HG03060 (cell line): ENCODE measurements around the gene IL31.

ENCODE experiments used
- ATAC-seq: cut with Tn5 transposase; IDR thresholded peaks from one replicate; pipeline ENCODE4 v1.9.1; 2021; ENCODE audit warnings: low read depth, moderate number of reproducible peaks; ENCODE audit not compliant: unreplicated experiment

Gene IL31

DNA sequence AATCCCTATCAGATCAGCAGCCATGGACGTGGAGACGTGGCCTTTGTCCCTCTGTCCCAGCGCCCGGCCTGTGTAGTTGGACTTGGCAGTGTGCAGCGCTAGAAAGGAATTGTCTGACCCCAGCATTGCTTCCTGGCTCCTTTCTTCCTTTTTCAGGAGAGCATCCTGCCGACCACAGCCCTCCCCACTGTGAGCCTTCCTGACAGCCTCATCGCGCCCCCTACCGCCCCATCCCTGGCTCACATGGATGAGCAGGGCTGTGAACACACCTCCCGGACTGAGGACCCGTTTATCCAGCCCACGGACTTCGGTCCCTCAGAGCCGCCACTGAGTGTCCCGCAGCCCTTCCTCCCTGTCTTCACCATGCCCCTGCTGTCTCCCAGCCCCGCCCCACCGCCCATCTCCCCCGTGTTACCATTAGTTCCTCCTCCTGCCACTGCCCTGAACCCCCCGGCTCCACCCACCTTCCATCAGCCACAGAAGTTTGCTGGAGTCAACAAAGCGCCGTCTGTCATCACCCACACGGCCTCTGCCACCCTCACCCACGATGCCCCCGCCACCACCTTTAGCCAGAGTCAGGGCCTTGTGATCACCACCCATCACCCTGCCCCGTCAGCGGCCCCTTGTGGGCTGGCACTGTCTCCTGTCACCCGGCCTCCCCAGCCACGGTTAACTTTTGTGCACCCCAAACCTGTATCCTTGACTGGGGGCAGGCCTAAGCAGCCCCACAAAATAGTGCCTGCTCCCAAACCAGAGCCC, 40.6 kb downstream of the IL31 start:
- no peak for ATAC-seq

GRCh38 chr12:122130150-122130549, 43.9 kb downstream of the IL31 start:
- ATAC-seq = no peak

GRCh38 chr12:122129131-122129530, 44.9 kb downstream of the IL31 start:
- no peak for ATAC-seq

DNA sequence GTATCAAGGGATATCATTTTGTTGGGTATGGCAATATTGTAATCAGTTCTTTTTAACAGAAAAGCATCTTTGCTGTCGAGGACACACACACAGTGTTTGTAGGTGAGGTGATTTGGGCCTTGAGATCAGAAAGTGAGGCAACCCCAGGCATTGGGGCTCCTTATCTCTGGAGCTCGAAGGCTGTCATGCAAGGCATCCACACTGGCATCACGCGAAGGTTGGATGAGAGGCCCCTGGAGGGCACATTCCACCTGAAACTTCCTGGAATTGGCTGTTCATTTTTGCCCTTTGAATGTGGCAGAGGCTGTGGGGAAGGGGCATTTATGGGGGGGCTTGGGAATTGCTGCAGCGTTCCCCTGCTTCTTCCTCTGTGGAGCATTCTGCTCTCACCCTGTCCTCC, 45.5 kb downstream of the IL31 start:
- no peak for ATAC-seq

- no peak for ATAC-seq
Observed at GRCh38 chr12:122127839-122128238, 46.2 kb downstream of the IL31 start.

- ATAC-seq = no peak
Observed at GRCh38 chr12:122126713-122127597, 47.1 kb downstream of the IL31 start.

DNA sequence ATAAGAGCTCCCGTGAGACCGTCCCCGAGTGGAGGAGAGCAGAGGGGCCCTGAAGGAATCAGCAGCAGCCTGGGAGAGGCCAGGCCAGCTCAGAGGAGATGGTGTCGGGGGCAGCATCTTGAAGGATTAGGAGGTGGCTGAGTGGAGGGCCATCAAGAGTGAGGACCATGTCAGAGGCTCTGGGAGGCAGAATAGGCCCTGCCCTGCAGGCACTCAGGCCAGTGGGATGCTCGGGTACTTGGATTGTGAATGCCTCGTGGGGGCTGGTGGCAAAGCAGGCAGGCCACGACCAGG, 47.7 kb downstream of the IL31 start:
- no peak for ATAC-seq

- ATAC-seq = no peak
Observed at GRCh38 chr12:122125452-122126341, 48.3 kb downstream of the IL31 start.

DNA sequence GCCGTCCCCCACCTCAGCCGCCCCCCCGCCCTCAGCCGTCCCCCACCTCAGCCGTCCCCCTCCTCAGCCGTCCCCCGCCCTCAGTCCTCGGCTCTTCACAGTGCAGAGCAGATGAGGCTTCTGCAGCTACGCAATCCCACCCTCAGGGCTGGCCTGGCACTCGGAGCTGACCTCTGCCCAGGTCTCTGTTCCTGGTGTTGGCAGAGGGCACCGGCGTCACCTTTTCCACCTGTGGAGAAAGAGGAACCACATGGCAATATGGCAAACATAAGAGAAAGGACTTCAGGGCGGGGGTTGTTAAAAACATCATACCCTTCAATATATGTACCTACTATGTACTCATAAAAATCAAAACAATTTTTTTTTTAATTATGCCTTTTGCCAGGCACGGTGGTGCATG, 49.7 kb downstream of the IL31 start:
- no peak for ATAC-seq

GRCh38 chr12:122123761-122124145, 50.3 kb downstream of the IL31 start:
- no peak for ATAC-seq

DNA sequence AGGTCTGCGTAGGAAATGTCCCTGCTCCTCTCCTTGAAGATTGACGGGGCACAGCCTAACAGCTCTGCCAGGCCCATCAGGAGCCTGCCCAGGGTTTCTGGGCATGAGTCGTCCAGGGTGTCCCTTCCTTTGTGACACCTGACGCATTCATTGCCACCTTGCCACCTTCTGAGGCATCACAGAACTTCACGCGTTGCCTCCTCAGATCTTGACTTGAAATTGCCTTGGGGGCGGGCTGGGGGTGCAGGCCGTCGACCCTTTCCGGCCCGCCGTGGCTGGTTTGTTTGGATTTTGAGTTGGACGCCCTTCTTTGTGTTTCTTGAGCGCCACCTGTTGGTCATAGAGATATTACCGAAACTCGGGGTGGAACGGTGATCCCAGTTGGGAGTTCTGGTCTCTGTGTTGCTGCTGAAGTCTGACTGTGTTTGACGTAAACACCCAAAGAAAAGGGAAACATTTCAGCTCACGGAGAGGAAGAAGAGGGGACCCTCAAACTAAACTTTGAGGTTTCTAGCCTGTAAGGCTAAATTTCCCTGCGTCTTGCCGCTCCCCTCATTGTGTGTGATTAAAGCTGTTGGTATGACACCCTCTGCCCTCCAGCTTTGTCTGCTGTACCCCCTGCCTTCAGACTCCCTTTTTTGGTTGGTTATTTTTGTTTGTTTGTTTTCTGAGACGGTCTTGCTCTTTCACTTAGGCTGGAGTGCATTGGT, 50.8 kb downstream of the IL31 start:
- ATAC-seq = no peak
